ENCODE measurements around the gene TFG.

DNA sequence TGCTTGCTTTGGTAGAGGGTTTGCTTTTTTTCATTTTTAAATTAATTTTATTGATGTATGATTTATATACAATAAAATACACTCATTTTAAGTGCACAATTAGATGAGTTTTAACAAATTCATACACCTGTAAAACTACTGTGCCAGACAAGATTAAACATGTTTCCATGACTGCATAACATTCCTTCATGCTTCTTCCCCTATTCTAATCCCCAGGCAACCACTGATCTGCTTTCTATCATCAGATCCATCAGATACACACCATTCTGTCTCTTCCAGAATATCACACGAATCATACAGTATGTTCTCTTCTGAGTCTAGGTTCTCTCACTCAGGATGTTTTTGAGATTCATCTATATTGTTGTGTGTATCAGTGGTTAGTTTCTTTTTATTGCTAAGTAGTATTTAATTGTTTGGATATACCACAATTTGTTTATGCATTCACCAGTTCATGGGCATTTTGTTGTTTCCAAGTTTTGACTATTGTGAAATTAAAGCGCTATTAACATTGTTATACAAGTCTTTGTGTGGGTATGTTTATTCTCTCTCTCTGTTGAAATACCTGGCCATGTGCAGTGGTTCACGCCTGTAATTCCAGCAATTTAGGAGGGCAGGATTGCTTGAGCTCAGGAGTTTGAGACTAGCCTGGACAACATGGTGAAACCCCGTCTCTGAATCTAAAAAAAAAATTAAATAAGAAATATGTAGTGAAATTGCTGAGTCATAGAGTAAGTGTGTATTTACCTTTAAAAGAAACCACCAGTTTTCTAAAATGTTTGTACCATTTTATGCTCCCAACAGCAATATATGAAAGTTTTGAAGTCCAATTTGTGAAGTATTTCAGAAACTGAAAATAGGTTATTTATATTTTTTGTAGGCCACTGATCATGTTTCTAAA lies 7.0 kb upstream of the TFG start:
- TF ChIP-seq, protein P1, sequence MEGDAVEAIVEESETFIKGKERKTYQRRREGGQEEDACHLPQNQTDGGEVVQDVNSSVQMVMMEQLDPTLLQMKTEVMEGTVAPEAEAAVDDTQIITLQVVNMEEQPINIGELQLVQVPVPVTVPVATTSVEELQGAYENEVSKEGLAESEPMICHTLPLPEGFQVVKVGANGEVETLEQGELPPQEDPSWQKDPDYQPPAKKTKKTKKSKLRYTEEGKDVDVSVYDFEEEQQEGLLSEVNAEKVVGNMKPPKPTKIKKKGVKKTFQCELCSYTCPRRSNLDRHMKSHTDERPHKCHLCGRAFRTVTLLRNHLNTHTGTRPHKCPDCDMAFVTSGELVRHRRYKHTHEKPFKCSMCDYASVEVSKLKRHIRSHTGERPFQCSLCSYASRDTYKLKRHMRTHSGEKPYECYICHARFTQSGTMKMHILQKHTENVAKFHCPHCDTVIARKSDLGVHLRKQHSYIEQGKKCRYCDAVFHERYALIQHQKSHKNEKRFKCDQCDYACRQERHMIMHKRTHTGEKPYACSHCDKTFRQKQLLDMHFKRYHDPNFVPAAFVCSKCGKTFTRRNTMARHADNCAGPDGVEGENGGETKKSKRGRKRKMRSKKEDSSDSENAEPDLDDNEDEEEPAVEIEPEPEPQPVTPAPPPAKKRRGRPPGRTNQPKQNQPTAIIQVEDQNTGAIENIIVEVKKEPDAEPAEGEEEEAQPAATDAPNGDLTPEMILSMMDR (IDR thresholded peaks at IDR 0.05), result no peak
- no peak for TF ChIP-seq POLR2A (IDR thresholded peaks at IDR 0.05)

Data from thyroid gland (tissue), 4 donors.